ENCODE results near the gene CCDC171. TPM values are rescaled to one million over a fixed set of nuclear protein-coding genes. Genes with fewer than 3 reads are reported as not detected.

The CCDC171 gene
- total RNA-seq, 1 experiment from 2014 or later, result 2.4 TPM

- Histone ChIP-seq H3K4ac (ENCODE audit: low read depth, low read length) (no peak overlapping the region), H4K20me1 (ENCODE audit: control insufficient read depth, insufficient read depth, insufficient read length) (no peaks in the 10 kb centered on the region), H4K91ac (ENCODE audit: insufficient read length, low read depth, low read length) (no peak overlapping the region), H3K14ac (ENCODE audit: insufficient read depth, low read length) (no peak overlapping the region), H3K27ac (ENCODE audit: insufficient read length, low read depth, low read length) (no peak overlapping the region), H3K9me3 (ENCODE audit: control insufficient read depth, low read depth, low read length) (no peaks in the 10 kb centered on the region), H4K5ac (ENCODE audit: insufficient read length, low read depth, low read length) (no peak overlapping the region), H2BK20ac (ENCODE audit: low read depth, low read length, poor library complexity, severe bottlenecking) (no peak overlapping the region), H3K27me3 (ENCODE audit: insufficient read depth, low read length) (no peaks in the 10 kb centered on the region), H3K56ac (ENCODE audit: insufficient read length, low read depth, low read length) (no peak overlapping the region), H3K79me2 (ENCODE audit: insufficient read depth, low read length) (no peaks in the 10 kb centered on the region), H3K23ac (ENCODE audit: insufficient read length, low read depth, low read length) (no peak overlapping the region), H3K4me1 (ENCODE audit: insufficient read depth, low read length) (no peaks in the 10 kb centered on the region), H2BK15ac (ENCODE audit: low read depth, low read length) (no peak overlapping the region), H3K4me2 (ENCODE audit: insufficient read depth, insufficient read length, low read length) (no peak overlapping the region), H4K8ac (replicated peaks; ENCODE audit: insufficient read length, low read depth, low read length) (no peak overlapping the region), H3K79me1 (ENCODE audit: insufficient read depth, low read depth, low read length, poor library complexity, severe bottlenecking) (no peaks in the 10 kb centered on the region), H3T11ph (ENCODE audit: low read length) (no peak overlapping the region), H2BK120ac (ENCODE audit: low read depth, low read length, poor library complexity, severe bottlenecking) (no peak overlapping the region), H2AK5ac (ENCODE audit: insufficient read length, low read length) (no peak overlapping the region), H3K18ac (ENCODE audit: insufficient read length, low read depth, low read length) (no peak overlapping the region), H2BK12ac (ENCODE audit: insufficient read length, low read depth, low read length) (no peak overlapping the region), H3K9ac (ENCODE audit: extremely low read depth, insufficient read length, low read length) (no peak overlapping the region), H3K23me2 (ENCODE audit: insufficient read length, low read depth, low read length, poor library complexity, severe bottlenecking) (no peaks in the 10 kb centered on the region), H2AFZ (ENCODE audit: low read length) (no peak overlapping the region), H2BK5ac (ENCODE audit: insufficient read length, low read length) (no peak overlapping the region)
- H3K4me3 Mint-ChIP-seq, result no peak overlapping the region
- no peaks in the 10 kb centered on the region for H3K36me3 Mint-ChIP-seq (ENCODE audit: insufficient read depth in 1 of 3, low read depth in 3 of 3)
- DNase-seq, result no peak
- H3K27ac Mint-ChIP-seq, result no peak overlapping the region
- TF ChIP-seq CTCF (conservative IDR thresholded peaks at IDR 0.05), result no peak
- no peaks in the 10 kb centered on the region for H3K27me3 Mint-ChIP-seq (ENCODE audit: low read depth)
- H3K4me1 Mint-ChIP-seq, result no peaks in the 10 kb centered on the region
- WGBS (ENCODE audit: extremely low coverage, insufficient read length, low lambda C conversion rate), result no CpG with 5 or more reads among the region's 4 CpGs
- no peaks in the 10 kb centered on the region for H3K9me3 Mint-ChIP-seq
Measured at GRCh38 chr9:15972760-15973159, 419.9 kb downstream of the CCDC171 start.

Measured in H9 (cell line).